IPS-18c (cell line): ENCODE measurements around the gene SCOC.

ENCODE experiments used
- H3K4me3 ChIP-seq: 2 replicates; pipeline ENCODE4 v1.7.0; 2013; ENCODE audit warnings: low read depth, mild to moderate bottlenecking, low read length, moderate library complexity; ENCODE audit not compliant: insufficient read depth
- H3K9me3 ChIP-seq: one replicate; pipeline ENCODE4 v1.6.1; 2013; ENCODE audit warnings: mild to moderate bottlenecking, low read length, moderate library complexity; ENCODE audit not compliant: control insufficient read depth, insufficient read depth

The SCOC gene

GRCh38 chr4:140423106-140423505 is 49.7 kb downstream of the SCOC start:
- H3K9me3 ChIP-seq = no peaks in the 10 kb centered on the region
- H3K4me3 ChIP-seq = no peak overlapping the region

- Histone ChIP-seq H3K9me3 (no peaks in the 10 kb centered on the region), H3K4me3 (peak overlapping the region; percentile 75)
Measured at GRCh38 chr4:140426610-140427105, 53.2 kb downstream of the SCOC start.

- Histone ChIP-seq H3K4me3 (peak within 1 kb of the TSS; percentile 75), H3K9me3 (no peaks in the 10 kb centered on the region)
Measured at GRCh38 chr4:140427106-140427918, 53.9 kb downstream of the SCOC start, which contains the start of gene CLGN. Gene CLGN (minus strand): TSS chr4:140427648. CDS start chr4:140413078, 14,570 bp downstream.

GRCh38 chr4:140427919-140428471 is 54.5 kb downstream of the SCOC start:
- Histone ChIP-seq H3K4me3 (peak overlapping the region; percentile 75), H3K9me3 (no peaks in the 10 kb centered on the region)
